ENCODE data around the gene TLR10.

Gene TLR10

GRCh38 chr4:38788317-38788716, 5.5 kb upstream of the TLR10 start:
- DNase-seq (ENCODE audit: low read depth, low spot score) = no peak
- ChIA-PET POLR2A (no interaction called here), CTCF (interaction anchor here (1.1 to 3.7 kb wide), 4 partner anchors 12 to 29 kb away, joined by 4 to 31 read pairs (median 17); partner anchors contain the start of gene TLR1)

DNA sequence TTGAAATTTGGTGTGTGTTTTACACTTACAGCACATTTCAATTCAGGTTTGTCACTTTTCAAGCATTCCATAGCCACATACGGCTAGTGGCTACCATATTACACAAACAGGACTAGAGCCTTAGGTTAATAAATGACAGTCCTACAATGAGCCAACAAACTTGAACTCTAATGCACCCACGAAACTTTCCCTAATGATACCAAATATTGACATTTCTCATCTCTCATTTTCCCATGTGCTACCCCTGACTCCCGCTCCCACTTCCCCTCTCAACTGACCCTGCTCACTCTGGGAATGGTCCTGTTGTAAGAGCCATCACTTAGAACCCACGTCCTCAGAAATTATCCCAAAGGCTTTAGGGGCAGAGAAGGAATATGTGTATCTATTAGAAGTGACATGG, 4.9 kb upstream of the TLR10 start:
- ChIA-PET CTCF (interaction anchor here (3.7 to 8.5 kb wide), 2 partner anchors 11 to 28 kb away, joined by 20 to 191 read pairs; partner anchors contain the start of gene TLR1), POLR2A (no interaction called here)
- no peak overlapping the region for H3K4me3 ChIP-seq (ENCODE audit: low read depth, low read length)
- no peak for DNase-seq (ENCODE audit: low read depth, low spot score)
- TF ChIP-seq CTCF (IDR thresholded peaks at IDR 0.05; ENCODE audit: insufficient read depth, low read length, missing control alignments) = no peak

More at GRCh38 chr4:38788317-38788716, 5.5 kb upstream of the TLR10 start:
- TF ChIP-seq CTCF (IDR thresholded peaks at IDR 0.05; ENCODE audit: insufficient read depth, low read length, missing control alignments) = no peak
- no peak overlapping the region for H3K4me3 ChIP-seq (ENCODE audit: low read depth, low read length)

DNA sequence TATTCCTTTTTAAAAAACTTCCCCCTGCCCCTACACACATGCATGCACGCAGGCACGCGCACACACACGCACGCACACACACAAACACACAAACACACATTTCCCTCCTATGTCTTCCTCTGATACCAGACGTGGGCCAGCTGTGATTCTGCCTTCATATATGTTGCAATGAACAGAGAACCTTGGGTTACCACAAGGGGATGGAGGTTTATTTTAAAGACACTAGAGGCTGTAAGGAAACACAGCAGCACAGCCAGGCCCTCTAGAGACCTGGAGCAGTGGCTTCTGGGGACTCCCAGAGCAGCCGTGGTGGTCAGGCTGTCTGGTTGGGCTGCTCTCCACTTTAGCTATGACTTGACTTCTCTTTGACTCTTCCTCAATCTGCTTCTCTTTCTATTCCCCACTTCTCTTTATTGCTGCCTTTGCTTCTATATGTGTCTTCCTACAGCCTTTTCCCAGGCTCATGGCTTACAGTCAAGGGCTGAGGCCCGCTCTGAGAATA, 3.2 kb upstream of the TLR10 start:
- DNase-seq (ENCODE audit: low read depth, low spot score) = no peak
- POLR2A ChIA-PET = no interaction called here
- no peak overlapping the region for H3K4me3 ChIP-seq (ENCODE audit: low read depth, low read length)
- no peak for TF ChIP-seq CTCF (IDR thresholded peaks at IDR 0.05; ENCODE audit: insufficient read depth, low read length, missing control alignments)
- CTCF ChIA-PET = interaction anchor here (1.0 to 8.5 kb wide), 4 partner anchors 13 to 74 kb away, joined by 4 to 191 read pairs (median 116); partner anchors contain the start of gene TLR1

- H3K4me3 ChIP-seq (ENCODE audit: low read depth, low read length) = no peak overlapping the region
- TF ChIP-seq CTCF (IDR thresholded peaks at IDR 0.05; ENCODE audit: insufficient read depth, low read length, missing control alignments) = no peak
- ChIA-PET CTCF (interaction anchor here (1.0 to 8.5 kb wide), 5 partner anchors 14 to 46 kb away, joined by 3 to 191 read pairs (median 107); partner anchors contain the start of gene TLR1), POLR2A (no interaction called here)
- no peak for DNase-seq (ENCODE audit: low read depth, low spot score)
Observed at GRCh38 chr4:38785041-38785790, 2.4 kb upstream of the TLR10 start.

GRCh38 chr4:38784141-38784540, 1.4 kb upstream of the TLR10 start:
- DNase-seq (ENCODE audit: low read depth, low spot score) = no peak
- TF ChIP-seq CTCF (IDR thresholded peaks at IDR 0.05; ENCODE audit: insufficient read depth, low read length, missing control alignments) = no peak
- H3K4me3 ChIP-seq (ENCODE audit: low read depth, low read length) = no peak overlapping the region
- POLR2A ChIA-PET = no interaction called here
- CTCF ChIA-PET = interaction anchor here (0.9 to 8.5 kb wide), 7 partner anchors 15 to 473 kb away, joined by 3 to 191 read pairs (median 3); partner anchors contain the start of gene TLR1

DNA sequence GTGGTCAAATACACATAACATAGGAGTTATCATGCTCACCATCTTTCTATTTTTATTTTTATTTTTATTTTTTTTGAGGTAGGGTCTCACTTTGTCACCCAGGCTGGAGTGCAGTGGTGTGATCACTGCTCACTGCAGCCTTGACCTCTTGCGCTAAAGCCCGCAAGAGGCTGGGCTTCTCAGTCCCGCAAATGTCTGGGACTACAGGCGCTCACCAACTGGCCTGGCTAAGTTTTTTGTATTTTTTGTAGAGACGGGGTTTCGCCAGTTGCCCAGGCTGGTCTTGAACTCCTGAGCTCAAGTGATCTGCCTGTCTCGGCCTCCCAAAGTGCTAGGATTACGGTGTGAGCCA, 295 bp upstream of the TLR10 start:
- POLR2A ChIA-PET = no interaction called here
- no peak overlapping the region for H3K4me3 ChIP-seq (ENCODE audit: low read depth, low read length)
- TF ChIP-seq CTCF (IDR thresholded peaks at IDR 0.05; ENCODE audit: insufficient read depth, low read length, missing control alignments) = no peak
- DNase-seq (ENCODE audit: low read depth, low spot score) = no peak
- CTCF ChIA-PET = interaction anchor here (0.6 to 8.5 kb wide), 31 partner anchors 14 to 721 kb away, joined by 3 to 191 read pairs (median 4); partner anchors contain the start of genes TLR1 and TLR6
